ENCODE measurements around the gene HOXD1.

Gene HOXD1

GRCh38 chr2:176170602-176171305, 17.7 kb upstream of the HOXD1 start:
- no peak overlapping the region for H3K27ac ChIP-seq
- TF ChIP-seq CTCF (IDR thresholded peaks at IDR 0.05): no peak
- DNase-seq (ENCODE audit: low spot score): no peak
- H3K4me3 ChIP-seq: no peak overlapping the region

- Histone ChIP-seq H3K27ac (no peak overlapping the region), H3K4me3 (peak overlapping the region; percentile 47)
- no peak for DNase-seq (ENCODE audit: low spot score)
- no peak for TF ChIP-seq CTCF (IDR thresholded peaks at IDR 0.05)
Measured at GRCh38 chr2:176171351-176172006, 17.0 kb upstream of the HOXD1 start.

- H3K4me3 ChIP-seq: peak overlapping the region; percentile 47
- H3K27ac ChIP-seq: no peak overlapping the region
Measured at GRCh38 chr2:176172007-176172894, 16.2 kb upstream of the HOXD1 start.

GRCh38 chr2:176172895-176173566, 15.4 kb upstream of the HOXD1 start:
- H3K27ac ChIP-seq: no peak overlapping the region
- H3K4me3 ChIP-seq: no peak overlapping the region
- no peak for TF ChIP-seq CTCF (IDR thresholded peaks at IDR 0.05)
- DNase-seq (ENCODE audit: low spot score): no peak

More at GRCh38 chr2:176172007-176172894, 16.2 kb upstream of the HOXD1 start:
- TF ChIP-seq CTCF (IDR thresholded peaks at IDR 0.05): no peak
- DNase-seq (ENCODE audit: low spot score): no peak

- TF ChIP-seq CTCF (IDR thresholded peaks at IDR 0.05): no peak
- H3K27ac ChIP-seq: no peak overlapping the region
- no peak overlapping the region for H3K4me3 ChIP-seq
- DNase-seq (ENCODE audit: low spot score): no peak
Measured at GRCh38 chr2:176173567-176174381, 14.7 kb upstream of the HOXD1 start.

GRCh38 chr2:176174382-176174823, 14.1 kb upstream of the HOXD1 start:
- TF ChIP-seq CTCF (IDR thresholded peaks at IDR 0.05): no peak
- Histone ChIP-seq H3K27ac (no peak overlapping the region), H3K4me3 (no peak overlapping the region)
- no peak for DNase-seq (ENCODE audit: low spot score)

Data from coronary artery (tissue), 2 donors.